Measurements from ENCODE around the gene ANKRD33B. TPM values are rescaled to one million over a fixed set of nuclear protein-coding genes. Genes with fewer than 3 reads are reported as not detected.
A peak's percentile ranks its signal among the peaks of the same experiment; 100 is the strongest.

ANKRD33B gene
- total and polyA plus RNA-seq, 2 of the 8 experiments (the other 6 are each of a cell fraction or from before 2014, with no cell fraction given), result 6.9 to 20.6 TPM

DNA sequence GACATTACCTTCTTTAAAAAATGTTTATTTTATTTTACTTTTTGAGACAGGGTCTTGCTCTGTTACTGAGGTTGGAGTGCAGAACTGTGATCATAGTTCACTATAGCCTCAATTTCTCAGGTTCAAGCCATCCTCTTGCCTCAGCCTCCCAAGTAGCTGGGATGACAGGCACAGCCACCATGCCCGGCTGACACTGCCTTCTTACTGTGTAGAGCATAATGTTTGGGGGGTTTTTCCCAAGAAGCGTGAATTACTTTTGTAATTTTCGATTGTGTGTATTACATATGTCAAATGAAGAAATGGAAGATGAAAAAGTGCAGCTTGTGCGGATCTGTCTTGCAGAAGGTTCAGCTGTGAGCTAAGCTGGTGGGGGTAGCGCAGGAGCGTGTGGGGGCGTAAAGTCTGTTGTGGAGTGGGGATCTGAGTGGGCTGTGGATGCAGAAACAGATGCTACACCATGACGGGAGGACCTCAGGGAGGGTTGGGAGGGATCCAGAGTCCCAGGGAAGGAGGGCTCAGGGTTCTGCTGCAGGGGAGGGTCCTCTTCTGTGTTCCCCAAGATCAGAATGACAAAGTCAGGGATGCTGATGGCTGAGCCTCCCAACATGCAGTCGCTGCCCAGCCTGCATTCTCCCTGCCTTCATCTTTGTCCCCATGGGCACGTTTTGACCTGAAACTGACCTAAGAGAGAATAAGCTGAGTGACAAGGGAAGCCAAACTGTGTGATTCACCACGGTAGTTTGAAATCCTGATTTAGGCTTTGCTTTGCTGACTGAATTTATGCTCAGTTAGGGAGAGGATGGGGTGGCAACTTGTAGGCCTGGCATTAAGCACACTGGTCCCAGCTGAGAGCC lies 6.8 kb upstream of the ANKRD33B start:
- no peak overlapping the region for H2BK5ac ChIP-seq (ENCODE audit: low read depth, low read length)
- no peak overlapping the region for H2AK5ac ChIP-seq (ENCODE audit: low read depth, low read length)
- DNase-seq (ENCODE audit: low read depth in 1 of 2, low spot score in 2 of 2), result no peak
- WGBS, 2 experiments (ENCODE audit: extremely low coverage in 1 of 2, insufficient coverage in 1 of 2, insufficient read length in 1 of 2, insufficient replicate concordance in 2 of 2, low coverage in 1 of 2, low lambda C conversion rate in 2 of 2, missing lambda C conversion rate in 1 of 2), result 86% methylated on average over 10 of the region's 11 CpGs; no CpG with 5 or more reads in 1 of the 2 experiments
- H4K91ac ChIP-seq (replicated peaks; ENCODE audit: insufficient read length, low read length), result no peak overlapping the region
- H3K9me3 ChIP-seq (ENCODE audit: insufficient read depth in 2 of 2, low read depth in 1 of 2, low read length in 1 of 2), result no peaks in the 10 kb centered on the region
- H3K23ac ChIP-seq (ENCODE audit: insufficient read length), result no peak overlapping the region
- H3K27me3 ChIP-seq (replicated peaks in 1 of 4; ENCODE audit: control insufficient read depth in 3 of 4, extremely low read depth in 1 of 4, insufficient read depth in 3 of 4, low read length in 3 of 4), result peaks cover 0 to 10% (median 7%) of the 10 kb centered on the region in 4 experiments; a peak in 6 of 7 replicates
- H3K4me3 ChIP-seq (ENCODE audit: extremely low read depth in 1 of 4, insufficient read depth in 2 of 4, low read depth in 3 of 4, low read length in 4 of 4), result no peak overlapping the region
- no peak overlapping the region for H3K4ac ChIP-seq (replicated peaks; ENCODE audit: insufficient read length, low read depth, low read length)
- POLR2A ChIA-PET (ENCODE audit: partially characterized antibody), result no interaction called here
- H2BK20ac ChIP-seq (ENCODE audit: low read length), result peak overlapping the region; percentile 75; the same call in 1 of the 2 replicates
- TF ChIP-seq SIX5 (IDR thresholded peaks at IDR 0.05; ENCODE audit: low read depth, low read length) (no peak), ZNF274 (IDR thresholded peaks at IDR 0.05; ENCODE audit: borderline replicate concordance, extremely low read depth, low read length) (no peak), GTF2F1 (IDR thresholded peaks at IDR 0.05; ENCODE audit: borderline replicate concordance, low read depth, low read length) (no peak), EP300 (IDR thresholded peaks at IDR 0.05; ENCODE audit: borderline replicate concordance in 1 of 2, low read depth in 2 of 2, low read length in 2 of 2) (no peak)
- H3K36me3 ChIP-seq (ENCODE audit: control insufficient read depth in 2 of 4, insufficient read depth in 4 of 4, low read length in 3 of 4), result no peaks in the 10 kb centered on the region
- no peaks in the 10 kb centered on the region for H3K79me1 ChIP-seq (ENCODE audit: low read depth, low read length)
- H2BK12ac ChIP-seq (ENCODE audit: low read depth, low read length), result peak overlapping the region; percentile 91; the same call in 1 of the 2 replicates
- H3K27ac ChIP-seq (ENCODE audit: low read depth, low read length), result no peak overlapping the region
- no peak overlapping the region for H2AFZ ChIP-seq (ENCODE audit: low read length)
- no peak overlapping the region for H2BK120ac ChIP-seq (replicated peaks; ENCODE audit: low read depth, low read length)
- no peak overlapping the region for H3K9ac ChIP-seq (replicated peaks in 1 of 4; ENCODE audit: extremely low read depth in 1 of 4, low read depth in 3 of 4, low read length in 3 of 4)
- H4K5ac ChIP-seq (ENCODE audit: insufficient read length, low read depth, low read length), result no peak overlapping the region
- no peak overlapping the region for H4K8ac ChIP-seq (ENCODE audit: extremely low read depth, insufficient read depth, low read length)
- no peak overlapping the region for H3K56ac ChIP-seq (replicated peaks; ENCODE audit: insufficient read length, low read depth, low read length)
- H2BK15ac ChIP-seq (ENCODE audit: low read length), result peak overlapping the region; percentile 25; the same call in 1 of the 2 replicates
- H3K14ac ChIP-seq (ENCODE audit: insufficient read length), result no peak overlapping the region
- peaks cover 2 to 7% (median 4%) of the 10 kb centered on the region in 4 experiments for H3K4me1 ChIP-seq (replicated peaks in 1 of 4; ENCODE audit: control insufficient read depth in 3 of 4, insufficient read depth in 4 of 4, low read length in 3 of 4)
- no peaks in the 10 kb centered on the region for H3K23me2 ChIP-seq (ENCODE audit: low read depth, low read length)
- no peak overlapping the region for H3K4me2 ChIP-seq (ENCODE audit: insufficient read depth in 1 of 2, low read depth in 2 of 2, low read length in 2 of 2)
- no peaks in the 10 kb centered on the region for H4K20me1 ChIP-seq (replicated peaks in 1 of 2; ENCODE audit: control insufficient read depth in 1 of 2, insufficient read depth in 2 of 2, low read length in 2 of 2)
- CTCF ChIA-PET (ENCODE audit: partially characterized antibody), result interaction anchor here (0.9 to 3.1 kb wide), 8 partner anchors 55 to 132 kb away, joined by 3 to 12 read pairs (median 4); no protein-coding TSS in a partner anchor
- no peak for FAIRE-seq
- H3K18ac ChIP-seq (ENCODE audit: extremely low read depth, low read length), result no peak overlapping the region
- H3K79me2 ChIP-seq (ENCODE audit: control insufficient read depth in 1 of 2, insufficient read depth in 2 of 2, low read length in 2 of 2), result no peaks in the 10 kb centered on the region
